Caco-2 (cell line): ENCODE measurements around the gene NRF1. TPM values are rescaled to one million over a fixed set of nuclear protein-coding genes. Genes with fewer than 3 reads are reported as not detected.
A peak's percentile ranks its signal among the peaks of the same experiment; 100 is the strongest.

ENCODE experiments used
- BruUV-seq: library from RNA; stranded (reverse); fragments of 400-500 nt; replicated peaks from 2 replicates; lab custom pipeline; 2021; lab: Mats Ljungman, UMichigan
- CTCF ChIA-PET: fragments of 300-600 bp; sonication (Branson Sonifier 250); formaldehyde crosslinking; loops from one replicate; lab custom pipeline; 2022; ENCODE audit warnings: antibody characterized with exemption; lab: Charles Lee
- POLR2A ChIA-PET: fragments of 300-600 bp; sonication (Branson Sonifier 250); formaldehyde crosslinking; loops from one replicate; lab custom pipeline; 2022; ENCODE audit warnings: antibody characterized with exemption; lab: Charles Lee
- DNase-seq, 2 experiments: peaks; one replicate each; pipeline versions ENCODE4 v3.0.0 to v3.0.0-alpha.2; 2020 to 2022
- H3K27me3 ChIP-seq: replicated peaks from 2 replicates; pipeline ENCODE4 v1.6.0; 2011; ENCODE audit warnings: low read length; ENCODE audit not compliant: control insufficient read depth, insufficient read depth
- H3K36me3 ChIP-seq: 2 replicates; pipeline ENCODE4 v1.5.1; 2011; ENCODE audit warnings: low read length; ENCODE audit not compliant: control insufficient read depth, insufficient read depth
- H3K4me1 ChIP-seq: fragments of 250-450 bp; sonication (Bioruptor Pico); 2 replicates; pipeline ENCODE4 v1.5.1; 2020; ENCODE audit warnings: mild to moderate bottlenecking
- H3K4me3 ChIP-seq: 2 replicates; pipeline ENCODE4 v1.5.1; 2011; ENCODE audit warnings: low read depth, mild to moderate bottlenecking, control low read depth, low read length
- H3K9me3 ChIP-seq: fragments of 250-450 bp; sonication (Bioruptor Pico); 2 replicates; pipeline ENCODE4 v1.5.1; 2020; ENCODE audit warnings: mild to moderate bottlenecking, moderate library complexity
- H3K27ac Mint-ChIP-seq: one replicate; pipeline ENCODE4 v1.8.0; 2022; ENCODE audit warnings: mixed read lengths; ENCODE audit not compliant: unreplicated experiment
- H3K27me3 Mint-ChIP-seq: one replicate; pipeline ENCODE4 v1.8.0; 2022; ENCODE audit warnings: mixed read lengths; ENCODE audit not compliant: insufficient read depth, unreplicated experiment
- H3K36me3 Mint-ChIP-seq: one replicate; pipeline ENCODE4 v1.8.0; 2022; ENCODE audit warnings: mild to moderate bottlenecking, mixed read lengths; ENCODE audit not compliant: insufficient read depth, unreplicated experiment
- H3K4me1 Mint-ChIP-seq: one replicate; pipeline ENCODE4 v1.8.0; 2022; ENCODE audit warnings: low read depth, mixed read lengths; ENCODE audit not compliant: unreplicated experiment
- H3K4me3 Mint-ChIP-seq: one replicate; pipeline ENCODE4 v1.8.0; 2022; ENCODE audit warnings: mild to moderate bottlenecking, moderate library complexity, mixed read lengths; ENCODE audit not compliant: unreplicated experiment
- H3K9me3 Mint-ChIP-seq: one replicate; pipeline ENCODE4 v1.8.0; 2022; ENCODE audit warnings: mixed read lengths; ENCODE audit not compliant: unreplicated experiment
- CTCF ChIP-seq, 2 experiments: fragments of 200-600 bp in 1 of 2; IDR thresholded peaks; 1 replicate in 1 of 2; 2 replicates in 1 of 2; pipeline versions ENCODE4 v1.5.1 to v1.8.0; 2011 to 2022; ENCODE audit warnings: antibody characterized with exemption in 1 of 2, control low read depth in 1 of 2, inconsistent platforms in 1 of 2, low read depth in 1 of 2, low read length in 1 of 2, mild to moderate bottlenecking in 1 of 2, moderate library complexity in 1 of 2; ENCODE audit not compliant: insufficient read depth in 1 of 2, severe bottlenecking in 1 of 2, unreplicated experiment in 1 of 2
- intact Hi-C: fragments of 100-400 bp; cut with micrococcal nuclease; formaldehyde crosslinking; loops from one replicate; pipeline ENCODE4 v1.10.0; 2022; ENCODE audit not compliant: unreplicated experiment
- total RNA-seq: library from RNA; stranded (reverse); gene quantifications from 2 replicates; pipeline ENCODE4 v1.2.3, GENCODE V29; 2022

The NRF1 gene
- total RNA-seq, 1 experiment from 2014 or later, result 22.5 TPM

GRCh38 chr7:129773871-129774270, 162.4 kb downstream of the NRF1 start:
- H3K4me1 ChIP-seq, result peaks cover 7% of the 10 kb centered on the region; the same call in 1 of the 2 replicates
- DNase-seq, result no peak
- no peak overlapping the region for H3K4me3 ChIP-seq
- H3K9me3 ChIP-seq, result no peaks in the 10 kb centered on the region
- H3K36me3 ChIP-seq, result no peaks in the 10 kb centered on the region
- intact Hi-C loops, result no loop called here
- Mint-ChIP-seq H3K4me3 (no peak overlapping the region), H3K27ac (no peak overlapping the region), H3K9me3 (no peaks in the 10 kb centered on the region), H3K36me3 (peaks cover under 1% of the 10 kb centered on the region), H3K4me1 (no peaks in the 10 kb centered on the region), H3K27me3 (no peaks in the 10 kb centered on the region)
- BruUV-seq, result no TSS peak
- ChIA-PET POLR2A (no interaction called here), CTCF (interaction anchor here (1.3 kb wide), 1 partner anchor 51 kb away, joined by 5 read pairs; no protein-coding TSS in a partner anchor)
- H3K27me3 ChIP-seq, result no peaks in the 10 kb centered on the region
- TF ChIP-seq CTCF (IDR thresholded peaks at IDR 0.05; ENCODE audit: insufficient read depth in 1 of 2, low read depth in 1 of 2, low read length in 1 of 2, severe bottlenecking in 1 of 2, unreplicated experiment in 1 of 2), result no peak

GRCh38 chr7:129774359-129774758, 162.8 kb downstream of the NRF1 start:
- CTCF ChIA-PET, result interaction anchor here (1.3 kb wide), 1 partner anchor 51 kb away, joined by 5 read pairs; no protein-coding TSS in a partner anchor
- POLR2A ChIA-PET, result no interaction called here
- BruUV-seq, result no TSS peak
- no peak overlapping the region for H3K4me3 ChIP-seq
- no peaks in the 10 kb centered on the region for H3K9me3 ChIP-seq
- H3K27me3 ChIP-seq, result no peaks in the 10 kb centered on the region
- Mint-ChIP-seq H3K36me3 (no peaks in the 10 kb centered on the region), H3K27me3 (no peaks in the 10 kb centered on the region), H3K9me3 (no peaks in the 10 kb centered on the region), H3K4me1 (no peaks in the 10 kb centered on the region), H3K4me3 (no peak overlapping the region), H3K27ac (no peak overlapping the region)
- H3K4me1 ChIP-seq, result peaks cover 7% of the 10 kb centered on the region; the same call in 1 of the 2 replicates
- H3K36me3 ChIP-seq, result no peaks in the 10 kb centered on the region
- no peak for TF ChIP-seq CTCF (IDR thresholded peaks at IDR 0.05; ENCODE audit: insufficient read depth in 1 of 2, low read depth in 1 of 2, low read length in 1 of 2, severe bottlenecking in 1 of 2, unreplicated experiment in 1 of 2)
- intact Hi-C loops, result no loop called here
- DNase-seq, result no peak

GRCh38 chr7:129774871-129775694, 163.6 kb downstream of the NRF1 start:
- no peaks in the 10 kb centered on the region for H3K27me3 Mint-ChIP-seq
- Histone ChIP-seq H3K36me3 (no peaks in the 10 kb centered on the region), H3K27me3 (no peaks in the 10 kb centered on the region), H3K4me1 (peaks cover 7% of the 10 kb centered on the region; the same call in 1 of the 2 replicates), H3K4me3 (no peak overlapping the region), H3K9me3 (no peaks in the 10 kb centered on the region)
- intact Hi-C loops, result no loop called here
- H3K36me3 Mint-ChIP-seq, result no peaks in the 10 kb centered on the region
- DNase-seq, result no peak
- H3K4me1 Mint-ChIP-seq, result no peaks in the 10 kb centered on the region
- no TSS peak for BruUV-seq
- CTCF ChIA-PET, result interaction anchor here (1.3 kb wide), 1 partner anchor 50 kb away, joined by 5 read pairs; no protein-coding TSS in a partner anchor
- POLR2A ChIA-PET, result no interaction called here
- H3K27ac Mint-ChIP-seq, result peak overlapping the region; percentile 20
- no peak for TF ChIP-seq CTCF (IDR thresholded peaks at IDR 0.05; ENCODE audit: insufficient read depth in 1 of 2, low read depth in 1 of 2, low read length in 1 of 2, severe bottlenecking in 1 of 2, unreplicated experiment in 1 of 2)
- H3K4me3 Mint-ChIP-seq, result no peak overlapping the region
- H3K9me3 Mint-ChIP-seq, result no peaks in the 10 kb centered on the region
